Daoy (cell line): ENCODE results near the gene SLC9A3. TPM values are rescaled to one million over a fixed set of nuclear protein-coding genes. Genes with fewer than 3 reads are reported as not detected.
A peak's percentile ranks its signal among the peaks of the same experiment; 100 is the strongest.

Source experiments
- DNase-seq: peaks from one replicate; pipeline ENCODE4 v3.0.0-alpha.2; 2015; ENCODE audit warnings: low read depth
- total RNA-seq: library from RNA; depleted of rRNA; stranded (reverse); fragments of >200 nt; shearing (Covaris generic); gene quantifications from 2 replicates; pipeline ENCODE4 v1.2.3, GENCODE V29; 2014

SLC9A3 gene
- total RNA-seq, 1 experiment from 2014 or later: 2.2 TPM

GRCh38 chr5:555058-555623 lies 30.9 kb upstream of the SLC9A3 start:
- peak; percentile 34 for DNase-seq

GRCh38 chr5:554284-554988 lies 30.2 kb upstream of the SLC9A3 start:
- no peak for DNase-seq

- peak; percentile 65 for DNase-seq
Measured at GRCh38 chr5:553874-554273, 29.6 kb upstream of the SLC9A3 start.

- no peak for DNase-seq
Measured at GRCh38 chr5:551406-551805, 27.2 kb upstream of the SLC9A3 start.

- DNase-seq: no peak
Measured at GRCh38 chr5:549229-549628, 25.0 kb upstream of the SLC9A3 start.

- DNase-seq: peak; percentile 60
Measured at GRCh38 chr5:548256-548655, 24.0 kb upstream of the SLC9A3 start.

GRCh38 chr5:547086-547924 lies 23.1 kb upstream of the SLC9A3 start:
- DNase-seq: no peak

- DNase-seq: no peak
Measured at GRCh38 chr5:546376-546908, 22.2 kb upstream of the SLC9A3 start.

- DNase-seq: no peak
Measured at GRCh38 chr5:545641-546375, 21.6 kb upstream of the SLC9A3 start.

GRCh38 chr5:544675-545355 lies 20.6 kb upstream of the SLC9A3 start:
- DNase-seq: no peak

- peak; percentile 51 for DNase-seq
Measured at GRCh38 chr5:543755-544674, 19.8 kb upstream of the SLC9A3 start.

GRCh38 chr5:543351-543750 lies 19.1 kb upstream of the SLC9A3 start:
- DNase-seq: no peak

- DNase-seq: no peak
Measured at GRCh38 chr5:542319-543311, 18.4 kb upstream of the SLC9A3 start.

- DNase-seq: no peak
Measured at GRCh38 chr5:541539-542318, 17.5 kb upstream of the SLC9A3 start.

- no peak for DNase-seq
Measured at GRCh38 chr5:540906-541538, 16.8 kb upstream of the SLC9A3 start.

- DNase-seq: no peak
Measured at GRCh38 chr5:540071-540905, 16.0 kb upstream of the SLC9A3 start.
